IMR-90 (cell line): ENCODE results near the gene MZF1. TPM values are rescaled to one million over a fixed set of nuclear protein-coding genes. Genes with fewer than 3 reads are reported as not detected.

ENCODE experiments used
- ATAC-seq: fragments of 200-7000 bp; cut with Tn5 transposase; 2 replicates; pipeline ENCODE4 v1.9.1; 2020; ENCODE audit warnings: low read depth, mild to moderate bottlenecking, moderate library complexity
- BruUV-seq: library from RNA; stranded (reverse); fragments of 400-500 nt; replicated peaks from 2 replicates; lab custom pipeline; 2021; lab: Mats Ljungman, UMichigan
- CTCF ChIA-PET: fragments of 300-600 bp; formaldehyde crosslinking; extraction: SDS; loops from one replicate; lab custom pipeline; 2021; ENCODE audit warnings: antibody characterized with exemption; lab: Yijun Ruan, JAX
- POLR2A ChIA-PET: fragments of 300-600 bp; sonication (Branson Sonifier 250); formaldehyde crosslinking; loops from one replicate; lab custom pipeline; 2022; ENCODE audit warnings: antibody characterized with exemption; ENCODE audit not compliant: unreplicated experiment; lab: Charles Lee
- DNase-seq: peaks from one replicate; pipeline ENCODE4 v3.0.0; 2013
- H2AFZ ChIP-seq: replicated peaks from 2 replicates; pipeline ENCODE3; 2013; ENCODE audit warnings: low read length, mild to moderate bottlenecking; ENCODE audit not compliant: poor library complexity
- H2AK5ac ChIP-seq: 2 replicates; pipeline ENCODE4 v1.6.1; 2013; ENCODE audit warnings: low read depth, low read length, inconsistent platforms
- H2AK9ac ChIP-seq: replicated peaks from 2 replicates; pipeline ENCODE3; 2013; ENCODE audit warnings: mild to moderate bottlenecking, low read depth, low read length, moderate library complexity; ENCODE audit not compliant: poor library complexity
- H2BK120ac ChIP-seq: 2 replicates; pipeline ENCODE4 v1.6.1; 2013; ENCODE audit warnings: low read depth, low read length, inconsistent platforms
- H2BK15ac ChIP-seq: 3 replicates; pipeline ENCODE4 v1.6.1; 2013; ENCODE audit warnings: low read depth, low read length, inconsistent platforms
- H2BK20ac ChIP-seq: 2 replicates; pipeline ENCODE4 v1.6.1; 2013; ENCODE audit warnings: low read depth, mild to moderate bottlenecking, inconsistent platforms, low read length, moderate library complexity
- H2BK5ac ChIP-seq: 2 replicates; pipeline ENCODE4 v1.6.1; 2013; ENCODE audit warnings: mild to moderate bottlenecking, low read depth, low read length, inconsistent platforms; ENCODE audit not compliant: poor library complexity, severe bottlenecking
- H3K14ac ChIP-seq: replicated peaks from 2 replicates; pipeline ENCODE4 v1.6.1; 2013; ENCODE audit warnings: low read depth, low read length, inconsistent platforms
- H3K18ac ChIP-seq: 2 replicates; pipeline ENCODE4 v1.6.1; 2013; ENCODE audit warnings: low read depth, low read length, control low read depth
- H3K23ac ChIP-seq: 2 replicates; pipeline ENCODE4 v1.6.1; 2013; ENCODE audit warnings: low read depth, low read length, inconsistent platforms
- H3K27ac ChIP-seq: 2 replicates; pipeline ENCODE4 v1.5.1; 2013; ENCODE audit warnings: mild to moderate bottlenecking, control low read depth, low read length; ENCODE audit not compliant: insufficient read depth
- H3K27me3 ChIP-seq: 2 replicates; pipeline ENCODE4 v1.6.1; 2013; ENCODE audit warnings: low read length; ENCODE audit not compliant: control insufficient read depth, insufficient read depth
- H3K36me3 ChIP-seq: 2 replicates; pipeline ENCODE4 v1.6.1; 2013; ENCODE audit warnings: low read length, mixed read lengths; ENCODE audit not compliant: control insufficient read depth, insufficient read depth
- H3K4ac ChIP-seq: 2 replicates; pipeline ENCODE4 v1.6.1; 2013; ENCODE audit warnings: low read depth, low read length, inconsistent platforms
- H3K4me1 ChIP-seq: 2 replicates; pipeline ENCODE4 v1.6.1; 2013; ENCODE audit warnings: low read length, mixed read lengths; ENCODE audit not compliant: control insufficient read depth, insufficient read depth
- H3K4me2 ChIP-seq: 2 replicates; pipeline ENCODE4 v1.6.1; 2013; ENCODE audit warnings: low read depth, mild to moderate bottlenecking, control low read depth, low read length, moderate library complexity
- H3K4me3 ChIP-seq: 2 replicates; pipeline ENCODE4 v1.5.1; 2013; ENCODE audit warnings: low read depth, mild to moderate bottlenecking, control low read depth, low read length, moderate library complexity; ENCODE audit not compliant: insufficient read depth
- H3K56ac ChIP-seq: 2 replicates; pipeline ENCODE4 v1.6.1; 2013; ENCODE audit warnings: low read length, inconsistent platforms; ENCODE audit not compliant: insufficient read depth; ENCODE audit errors: extremely low read depth
- H3K79me1 ChIP-seq, 2 experiments: 2 replicates each; pipeline ENCODE4 v1.6.1; 2013; ENCODE audit warnings: low read length in 2 of 2, inconsistent platforms in 1 of 2, low read depth in 1 of 2
- H3K9ac ChIP-seq: 2 replicates; pipeline ENCODE4 v1.6.1; 2013; ENCODE audit warnings: low read depth, low read length, control low read depth
- H3K9me1 ChIP-seq: 2 replicates; pipeline ENCODE4 v1.6.1; 2013; ENCODE audit warnings: low read length, inconsistent platforms; ENCODE audit not compliant: insufficient read depth
- H3K9me3 ChIP-seq: 2 replicates; pipeline ENCODE4 v1.6.1; 2013; ENCODE audit warnings: low read length; ENCODE audit not compliant: control insufficient read depth, insufficient read depth
- H4K20me1 ChIP-seq: 2 replicates; pipeline ENCODE4 v1.6.1; 2013; ENCODE audit warnings: low read length, inconsistent platforms; ENCODE audit not compliant: insufficient read depth
- H4K5ac ChIP-seq: 2 replicates; pipeline ENCODE4 v1.6.1; 2013; ENCODE audit warnings: mild to moderate bottlenecking, low read depth, low read length, control low read depth
- H4K8ac ChIP-seq, 2 experiments: 2 replicates each; pipeline ENCODE4 v1.6.1; 2013; ENCODE audit warnings: low read depth in 2 of 2, low read length in 2 of 2, control low read depth in 1 of 2, inconsistent platforms in 1 of 2
- H4K91ac ChIP-seq: 2 replicates; pipeline ENCODE4 v1.6.1; 2013; ENCODE audit warnings: low read depth, low read length, inconsistent platforms; ENCODE audit not compliant: insufficient read depth
- CEBPB ChIP-seq: IDR thresholded peaks from 2 replicates; pipeline ENCODE4 v1.6.1; 2012; ENCODE audit warnings: low read depth, low read length, improper control_type of control experiment
- CHD1 ChIP-seq: IDR thresholded peaks from 2 replicates; pipeline ENCODE4 v1.6.1; 2012; ENCODE audit warnings: low read depth, low read length, improper control_type of control experiment
- CTCF ChIP-seq: conservative IDR thresholded peaks from 2 replicates; pipeline ENCODE4 v1.5.1; 2012; ENCODE audit warnings: mild to moderate bottlenecking, low read depth, low read length, improper control_type of control experiment
- ELK1 ChIP-seq: fragments of 150-350 bp; IDR thresholded peaks from 2 replicates; pipeline ENCODE4 v1.6.1; 2016; ENCODE audit warnings: low read depth, mild to moderate bottlenecking, low read length, moderate library complexity, borderline replicate concordance
- MAFK ChIP-seq: IDR thresholded peaks from 2 replicates; pipeline ENCODE4 v1.6.1; 2012; ENCODE audit warnings: low read depth, low read length, improper control_type of control experiment
- MXI1 ChIP-seq: IDR thresholded peaks from 2 replicates; pipeline ENCODE4 v1.6.1; 2012; ENCODE audit warnings: low read depth, mild to moderate bottlenecking, low read length, moderate library complexity, borderline replicate concordance
- NFE2L2 ChIP-seq: fragments of 150-350 bp; IDR thresholded peaks from 2 replicates; pipeline ENCODE4 v1.6.1; 2016; ENCODE audit warnings: low read depth, mild to moderate bottlenecking, low read length
- POLR2A ChIP-seq: IDR thresholded peaks from 2 replicates; pipeline ENCODE4 v1.6.1; 2012; ENCODE audit warnings: mild to moderate bottlenecking, low read depth, low read length
- RAD21 ChIP-seq: IDR thresholded peaks from 2 replicates; pipeline ENCODE4 v1.6.1; 2012; ENCODE audit warnings: low read length, improper control_type of control experiment
- RCOR1 ChIP-seq: IDR thresholded peaks from 2 replicates; pipeline ENCODE4 v1.6.1; 2012; ENCODE audit warnings: mild to moderate bottlenecking, low read length, improper control_type of control experiment; ENCODE audit not compliant: insufficient replicate concordance
- RFX5 ChIP-seq: IDR thresholded peaks from 2 replicates; pipeline ENCODE4 v1.8.0; 2012; ENCODE audit warnings: low read depth, mild to moderate bottlenecking, low read length, moderate library complexity
- USF2 ChIP-seq: fragments of 150-350 bp; IDR thresholded peaks from 2 replicates; pipeline ENCODE4 v1.6.1; 2017; ENCODE audit warnings: mild to moderate bottlenecking, antibody characterized with exemption, low read length, low read depth
- WGBS, 2 experiments: methylation state at CpG; one replicate each; pipeline versions ENCODE4 v1.1.5 to v1.1.7; 2013; ENCODE audit warnings: missing lambda C conversion rate in 2 of 2; ENCODE audit not compliant: insufficient read length in 1 of 2; ENCODE audit errors: extremely low coverage in 2 of 2; 5-methylcytosine and 5-hydroxymethylcytosine counted together
- dilution Hi-C: fragments of 300-500 bp; cut with HindIII; formaldehyde crosslinking; loops from one replicate; pipeline ENCODE4 v1.14.3; 2018; ENCODE audit warnings: low sequenced_read_pairs; ENCODE audit not compliant: unreplicated experiment
- in situ Hi-C: fragments of 300-500 bp; cut with MboI; formaldehyde crosslinking; loops from 3 replicates; pipeline ENCODE4 v1.14.3; 2019; ENCODE audit warnings: low sequenced_read_pairs, inconsistent platforms, mixed read lengths
- intact Hi-C: fragments of 100-400 bp; cut with micrococcal nuclease; formaldehyde crosslinking; loops from 2 replicates; pipeline ENCODE4 v1.10.0; 2022
- polyA plus RNA-seq, 3 experiments: library from polyadenylated mRNA; depleted of rRNA; stranded (reverse); fragments of >200 nt; gene quantifications; 2 replicates each; pipeline ENCODE4 v1.2.3, GENCODE V29; 2012; ENCODE audit warnings: low replicate concordance in 1 of 3
- total RNA-seq: library from RNA; depleted of rRNA; stranded (reverse); fragments of >200 nt; gene quantifications from 2 replicates; pipeline ENCODE4 v1.2.3, GENCODE V29; 2012

Gene MZF1
- total and polyA plus RNA-seq, 2 of the 4 experiments (the other 2 are of a cell fraction): 3.4 to 15.0 TPM

GRCh38 chr19:58581227-58582141, 8.3 kb upstream of the MZF1 start (continued):
- no peak for TF ChIP-seq ELK1

GRCh38 chr19:58579473-58580142, 6.5 kb upstream of the MZF1 start:
- BruUV-seq: no TSS peak
- POLR2A ChIA-PET: no interaction called here

More at GRCh38 chr19:58579473-58580142, 6.5 kb upstream of the MZF1 start:
- Histone ChIP-seq H4K20me1 (peaks cover 7% of the 10 kb centered on the region), H3K56ac (no peak overlapping the region), H3K27me3 (no peaks in the 10 kb centered on the region), H2AK9ac (no peak overlapping the region), H3K9me3 (no peaks in the 10 kb centered on the region), H3K9me1 (peaks cover 20% of the 10 kb centered on the region), H3K4me1 (peaks cover 6% of the 10 kb centered on the region), H2BK5ac (no peak overlapping the region), H3K9ac (no peak overlapping the region), H3K27ac (no peak overlapping the region), H3K4me3 (no peak overlapping the region), H2AK5ac (no peak overlapping the region), H3K36me3 (peaks cover 13% of the 10 kb centered on the region), H2BK120ac (no peak overlapping the region), H2BK15ac (no peak overlapping the region), H2BK20ac (no peak overlapping the region), H4K8ac (no peak overlapping the region), H3K14ac (no peak overlapping the region), H3K79me1 (peaks cover 9 to 87% of the 10 kb centered on the region in 2 experiments), H3K23ac (no peak overlapping the region), H3K4me2 (no peak overlapping the region), H2AFZ (no peak overlapping the region), H4K91ac (no peak overlapping the region), H4K5ac (no peak overlapping the region), H3K4ac (no peak overlapping the region), H3K18ac (no peak overlapping the region)
- ATAC-seq: no peak
- dilution Hi-C loops: no loop called here
- no CpG with 5 or more reads among the region's 8 CpGs for WGBS, 2 experiments
- intact Hi-C loops: no loop called here
- CTCF ChIA-PET: no interaction called here
- in situ Hi-C loops: no loop called here
- no peak for DNase-seq
- TF ChIP-seq MXI1 (no peak), RAD21 (no peak), USF2 (no peak), RFX5 (no peak), CHD1 (no peak), POLR2A (no peak), CTCF (no peak), MAFK (no peak), RCOR1 (no peak), NFE2L2 (no peak), CEBPB (no peak)
